ES-I3 (cell line): Measurements from ENCODE around the gene MCOLN1.

Source experiments
- H3K36me3 ChIP-seq: 2 replicates; pipeline ENCODE4 v1.6.1; 2013; ENCODE audit warnings: mild to moderate bottlenecking, low read length, control low read depth, moderate library complexity; ENCODE audit not compliant: insufficient read depth
- H3K4me1 ChIP-seq: 2 replicates; pipeline ENCODE4 v1.6.1; 2013; ENCODE audit warnings: mild to moderate bottlenecking, control low read depth, low read length; ENCODE audit not compliant: insufficient read depth
- H3K9ac ChIP-seq: 2 replicates; pipeline ENCODE4 v1.6.1; 2013; ENCODE audit warnings: low read depth, mild to moderate bottlenecking, low read length, moderate library complexity
- H3K9me3 ChIP-seq: 2 replicates; pipeline ENCODE4 v1.6.1; 2013; ENCODE audit warnings: mild to moderate bottlenecking, low read length, moderate library complexity; ENCODE audit not compliant: control insufficient read depth, insufficient read depth

Gene MCOLN1

DNA sequence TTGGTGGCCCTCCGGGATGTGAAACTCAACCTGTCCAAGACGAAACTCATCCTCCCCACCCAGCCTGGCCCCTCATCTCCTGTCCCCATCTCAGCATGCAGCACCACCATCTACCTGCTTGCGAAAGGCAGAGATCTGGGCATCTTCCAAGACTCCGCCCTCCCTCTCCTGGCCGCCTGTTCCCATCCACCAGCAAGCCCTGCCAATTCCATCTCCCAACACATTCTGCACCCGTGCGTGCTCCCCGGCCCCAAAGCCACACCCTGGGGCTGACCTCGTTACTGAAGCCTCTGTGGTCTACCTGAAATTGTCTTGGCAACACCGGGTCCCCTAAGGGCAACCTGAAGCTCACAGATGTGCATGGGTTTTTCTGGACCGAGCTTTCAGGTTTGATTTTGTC lies 60.0 kb downstream of the MCOLN1 start:
- Histone ChIP-seq H3K9me3 (no peaks in the 10 kb centered on the region), H3K36me3 (no peaks in the 10 kb centered on the region), H3K9ac (no peak overlapping the region), H3K4me1 (no peaks in the 10 kb centered on the region)
